Measurements from ENCODE around the gene TGFA.

- TF ChIP-seq TAF1 (IDR thresholded peaks at IDR 0.05; ENCODE audit: low read depth) (no peak), REST (IDR thresholded peaks at IDR 0.05; ENCODE audit: low read depth) (no peak), MAX (IDR thresholded peaks at IDR 0.05) (no peak), RAD21 (IDR thresholded peaks at IDR 0.05; ENCODE audit: low read depth) (no peak), EGR1 (IDR thresholded peaks at IDR 0.05) (no peak), ZBTB7A (IDR thresholded peaks at IDR 0.05; ENCODE audit: low read depth) (no peak), CEBPB (IDR thresholded peaks at IDR 0.05) (no peak), USF1 (IDR thresholded peaks at IDR 0.05) (no peak), CREB1 (IDR thresholded peaks at IDR 0.05; ENCODE audit: low read depth) (no peak), EP300 (IDR thresholded peaks at IDR 0.05; ENCODE audit: borderline replicate concordance) (no peak), NFIC (IDR thresholded peaks at IDR 0.05) (no peak), YY1 (IDR thresholded peaks at IDR 0.05; ENCODE audit: low read depth) (no peak)
Observed at GRCh38 chr2:70440621-70441020, 113.0 kb downstream of the TGFA start.
